H9 (cell line): ENCODE results near the gene IER2. TPM values are rescaled to one million over a fixed set of nuclear protein-coding genes. Genes with fewer than 3 reads are reported as not detected.

Source experiments
- DNase-seq: peaks from one replicate; pipeline ENCODE4 v3.0.0-alpha.2; 2017
- H2AFZ ChIP-seq: one replicate; pipeline ENCODE4 v1.6.1; 2013; ENCODE audit warnings: mild to moderate bottlenecking, low read length, control low read depth, moderate library complexity
- H2AK5ac ChIP-seq: 2 replicates; pipeline ENCODE4 v1.6.1; 2013; ENCODE audit warnings: low read length, control low read depth, mixed read lengths; ENCODE audit not compliant: insufficient read length
- H2BK120ac ChIP-seq: one replicate; pipeline ENCODE4 v1.6.1; 2013; ENCODE audit warnings: low read depth, mild to moderate bottlenecking, low read length, control low read depth, inconsistent platforms; ENCODE audit not compliant: poor library complexity, severe bottlenecking
- H2BK12ac ChIP-seq: 2 replicates; pipeline ENCODE4 v1.6.1; 2013; ENCODE audit warnings: low read length, control low read depth, mixed read lengths, low read depth; ENCODE audit not compliant: insufficient read length
- H2BK15ac ChIP-seq: 2 replicates; pipeline ENCODE4 v1.6.1; 2013; ENCODE audit warnings: low read depth, low read length, control low read depth
- H2BK20ac ChIP-seq: one replicate; pipeline ENCODE4 v1.6.1; 2013; ENCODE audit warnings: low read depth, mild to moderate bottlenecking, low read length, control low read depth, inconsistent platforms; ENCODE audit not compliant: poor library complexity, severe bottlenecking
- H2BK5ac ChIP-seq: 2 replicates; pipeline ENCODE4 v1.6.1; 2013; ENCODE audit warnings: low read length, control low read depth, mixed read lengths; ENCODE audit not compliant: insufficient read length
- H3K14ac ChIP-seq: 2 replicates; pipeline ENCODE4 v1.6.1; 2013; ENCODE audit warnings: low read length, control low read depth; ENCODE audit not compliant: insufficient read depth
- H3K18ac ChIP-seq: 2 replicates; pipeline ENCODE4 v1.6.1; 2013; ENCODE audit warnings: low read depth, mild to moderate bottlenecking, mixed read lengths, low read length, control low read depth; ENCODE audit not compliant: insufficient read length
- H3K23ac ChIP-seq: 2 replicates; pipeline ENCODE4 v1.6.1; 2013; ENCODE audit warnings: low read length, control low read depth, mixed read lengths, low read depth; ENCODE audit not compliant: insufficient read length
- H3K23me2 ChIP-seq: 2 replicates; pipeline ENCODE4 v1.6.1; 2013; ENCODE audit warnings: low read depth, mild to moderate bottlenecking, mixed read lengths, low read length, control low read depth; ENCODE audit not compliant: insufficient read length, poor library complexity, severe bottlenecking
- H3K27ac ChIP-seq: 2 replicates; pipeline ENCODE4 v1.5.1; 2013; ENCODE audit warnings: low read length, control low read depth, mixed read lengths, low read depth; ENCODE audit not compliant: insufficient read length
- H3K27me3 ChIP-seq: 2 replicates; pipeline ENCODE4 v1.6.1; 2013; ENCODE audit warnings: low read length, control low read depth, inconsistent platforms; ENCODE audit not compliant: insufficient read depth
- H3K4ac ChIP-seq: 2 replicates; pipeline ENCODE4 v1.6.1; 2013; ENCODE audit warnings: low read depth, mild to moderate bottlenecking, control low read depth, inconsistent platforms, low read length, moderate library complexity
- H3K4me1 ChIP-seq: 2 replicates; pipeline ENCODE4 v1.6.1; 2013; ENCODE audit warnings: low read length, control low read depth, inconsistent platforms; ENCODE audit not compliant: insufficient read depth
- H3K4me2 ChIP-seq: 2 replicates; pipeline ENCODE4 v1.6.1; 2013; ENCODE audit warnings: low read length, control low read depth, mixed read lengths; ENCODE audit not compliant: insufficient read length, insufficient read depth
- H3K56ac ChIP-seq: 2 replicates; pipeline ENCODE4 v1.6.1; 2013; ENCODE audit warnings: low read depth, mild to moderate bottlenecking, mixed read lengths, low read length, control low read depth; ENCODE audit not compliant: insufficient read length
- H3K79me1 ChIP-seq: 2 replicates; pipeline ENCODE4 v1.6.1; 2013; ENCODE audit warnings: low read depth, mild to moderate bottlenecking, moderate library complexity, low read length, control low read depth, inconsistent platforms; ENCODE audit not compliant: insufficient read depth, poor library complexity, severe bottlenecking
- H3K79me2 ChIP-seq: 2 replicates; pipeline ENCODE4 v1.6.1; 2013; ENCODE audit warnings: low read length, control low read depth, inconsistent platforms; ENCODE audit not compliant: insufficient read depth
- H3K9ac ChIP-seq: 2 replicates; pipeline ENCODE4 v1.6.1; 2013; ENCODE audit warnings: low read length, control low read depth, mixed read lengths; ENCODE audit not compliant: insufficient read length; ENCODE audit errors: extremely low read depth
- H3K9me3 ChIP-seq: one replicate; pipeline ENCODE4 v1.6.1; 2013; ENCODE audit warnings: low read depth, low read length, inconsistent platforms; ENCODE audit not compliant: control insufficient read depth
- H3T11ph ChIP-seq: one replicate; pipeline ENCODE4 v1.6.1; 2013; ENCODE audit warnings: mild to moderate bottlenecking, low read length, control low read depth, inconsistent platforms
- H4K20me1 ChIP-seq: one replicate; pipeline ENCODE4 v1.6.1; 2013; ENCODE audit not compliant: control insufficient read depth, insufficient read length, insufficient read depth
- H4K5ac ChIP-seq: 2 replicates; pipeline ENCODE4 v1.6.1; 2013; ENCODE audit warnings: low read depth, mild to moderate bottlenecking, mixed read lengths, low read length, control low read depth; ENCODE audit not compliant: insufficient read length
- H4K8ac ChIP-seq: replicated peaks from 2 replicates; pipeline ENCODE4 v1.6.1; 2013; ENCODE audit warnings: low read length, control low read depth, mixed read lengths, low read depth; ENCODE audit not compliant: insufficient read length
- H4K91ac ChIP-seq: 2 replicates; pipeline ENCODE4 v1.6.1; 2013; ENCODE audit warnings: low read depth, mild to moderate bottlenecking, moderate library complexity, mixed read lengths, low read length, control low read depth; ENCODE audit not compliant: insufficient read length
- H3K27ac Mint-ChIP-seq, 3 experiments: 2 replicates in 2 of 3; 3 replicates in 1 of 3; pipeline ENCODE4 v1.8.0; 2020 to 2021; ENCODE audit warnings: mixed read lengths in 3 of 3, mild to moderate bottlenecking in 1 of 3, moderate library complexity in 1 of 3
- H3K27me3 Mint-ChIP-seq: 2 replicates; pipeline ENCODE4 v1.8.0; 2021; ENCODE audit warnings: low read depth, mild to moderate bottlenecking, moderate library complexity, mixed read lengths
- H3K36me3 Mint-ChIP-seq, 3 experiments: 2 replicates in 2 of 3; 3 replicates in 1 of 3; pipeline ENCODE4 v1.8.0; 2020 to 2021; ENCODE audit warnings: low read depth in 3 of 3, mixed read lengths in 3 of 3; ENCODE audit not compliant: insufficient read depth in 1 of 3
- H3K4me1 Mint-ChIP-seq, 2 experiments: 2 replicates each; pipeline ENCODE4 v1.8.0; 2020; ENCODE audit warnings: mixed read lengths in 2 of 2
- H3K4me3 Mint-ChIP-seq, 2 experiments: 2 replicates in 1 of 2; 3 replicates in 1 of 2; pipeline ENCODE4 v1.8.0; 2020 to 2021; ENCODE audit warnings: mild to moderate bottlenecking in 2 of 2, mixed read lengths in 2 of 2, moderate library complexity in 1 of 2
- H3K9me3 Mint-ChIP-seq, 2 experiments: 2 replicates in 1 of 2; 3 replicates in 1 of 2; pipeline ENCODE4 v1.8.0; 2020; ENCODE audit warnings: mild to moderate bottlenecking in 2 of 2, mixed read lengths in 2 of 2, moderate library complexity in 1 of 2
- WGBS: extraction: QIAGEN DNeasy Blood & Tissue Kit; methylation state at CpG from one replicate; pipeline ENCODE4 v1.1.7; 2013; ENCODE audit warnings: missing lambda C conversion rate, low lambda C conversion rate, mixed read lengths; ENCODE audit not compliant: insufficient read length; ENCODE audit errors: extremely low coverage; 5-methylcytosine and 5-hydroxymethylcytosine counted together
- total RNA-seq: library from RNA; stranded (reverse); gene quantifications from 2 replicates; pipeline ENCODE4 v1.2.1, GENCODE V29; 2021
- TF ChIP-seq, protein P1 (sequence below): fragments of 200-600 bp; sonication (generic); conservative IDR thresholded peaks from 3 replicates; pipeline ENCODE4 v1.8.0; 2021; ENCODE audit warnings: antibody characterized with exemption, mild to moderate bottlenecking

The IER2 gene
- total RNA-seq, 1 experiment from 2014 or later = 160 TPM

DNA sequence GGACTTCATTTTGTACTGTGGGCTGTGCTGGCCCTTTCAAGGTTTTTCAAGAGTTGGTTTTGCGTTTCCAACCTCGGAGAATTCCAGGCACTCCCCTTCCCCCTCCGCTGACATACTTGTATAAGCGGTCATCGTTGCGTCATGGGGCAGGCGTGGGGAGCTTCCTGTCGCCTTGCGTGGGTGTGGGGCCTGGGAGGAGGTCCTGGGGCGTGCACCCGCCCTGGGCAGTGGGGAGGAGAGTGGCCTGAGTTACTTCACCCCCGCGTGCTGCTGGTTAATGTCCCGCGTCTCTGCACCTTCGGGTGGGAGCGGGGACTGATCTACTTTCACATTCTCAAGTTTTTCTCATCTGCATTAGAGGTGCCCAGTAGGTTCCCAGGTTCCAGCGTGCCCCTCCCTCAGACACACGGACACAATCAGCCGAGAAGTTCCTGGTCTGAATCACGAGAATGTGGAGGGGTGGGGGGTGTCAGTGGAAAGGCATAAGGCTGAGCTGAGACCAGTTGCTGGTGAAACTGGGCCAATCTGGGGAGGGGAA, 4.1 kb downstream of the IER2 start:
- no CpG with 5 or more reads among the region's 21 CpGs for WGBS

More for the DNA sequence above, 4.1 kb downstream of the IER2 start:
- H3K56ac ChIP-seq = peak overlapping the region; percentile 24
- H3K18ac ChIP-seq = peak overlapping the region; percentile 97
- peaks cover 8 to 9% of the 10 kb centered on the region in 2 experiments; a peak in 3 of 5 replicates for H3K9me3 Mint-ChIP-seq
- H4K5ac ChIP-seq = no peak overlapping the region
- no peak overlapping the region for H2AFZ ChIP-seq
- peak overlapping the region; percentile 15 for H2BK5ac ChIP-seq
- peak overlapping the region; percentile 52 for H2BK120ac ChIP-seq
- H3K14ac ChIP-seq = peak overlapping the region; percentile 97
- peaks cover 22% of the 10 kb centered on the region for H3K23me2 ChIP-seq
- peaks cover 14 to 21% (median 18%) of the 10 kb centered on the region in 3 experiments for H3K36me3 Mint-ChIP-seq
- H2BK12ac ChIP-seq = no peak overlapping the region
- H3T11ph ChIP-seq = no peak overlapping the region
- peak overlapping the region; percentile 97 for H3K9ac ChIP-seq
- H2AK5ac ChIP-seq = peak overlapping the region; percentile 17
- H3K27ac Mint-ChIP-seq = peak overlapping the region; percentile 98 to 99 (median 99)
- TF ChIP-seq, protein P1, sequence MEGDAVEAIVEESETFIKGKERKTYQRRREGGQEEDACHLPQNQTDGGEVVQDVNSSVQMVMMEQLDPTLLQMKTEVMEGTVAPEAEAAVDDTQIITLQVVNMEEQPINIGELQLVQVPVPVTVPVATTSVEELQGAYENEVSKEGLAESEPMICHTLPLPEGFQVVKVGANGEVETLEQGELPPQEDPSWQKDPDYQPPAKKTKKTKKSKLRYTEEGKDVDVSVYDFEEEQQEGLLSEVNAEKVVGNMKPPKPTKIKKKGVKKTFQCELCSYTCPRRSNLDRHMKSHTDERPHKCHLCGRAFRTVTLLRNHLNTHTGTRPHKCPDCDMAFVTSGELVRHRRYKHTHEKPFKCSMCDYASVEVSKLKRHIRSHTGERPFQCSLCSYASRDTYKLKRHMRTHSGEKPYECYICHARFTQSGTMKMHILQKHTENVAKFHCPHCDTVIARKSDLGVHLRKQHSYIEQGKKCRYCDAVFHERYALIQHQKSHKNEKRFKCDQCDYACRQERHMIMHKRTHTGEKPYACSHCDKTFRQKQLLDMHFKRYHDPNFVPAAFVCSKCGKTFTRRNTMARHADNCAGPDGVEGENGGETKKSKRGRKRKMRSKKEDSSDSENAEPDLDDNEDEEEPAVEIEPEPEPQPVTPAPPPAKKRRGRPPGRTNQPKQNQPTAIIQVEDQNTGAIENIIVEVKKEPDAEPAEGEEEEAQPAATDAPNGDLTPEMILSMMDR = no peak
- no peak overlapping the region for H4K8ac ChIP-seq
- peak overlapping the region; percentile 84 for H3K27ac ChIP-seq
- peak overlapping the region; percentile 78 for H3K4me2 ChIP-seq
- no peak overlapping the region for H3K23ac ChIP-seq
- H3K4me1 Mint-ChIP-seq = peaks cover 18 to 24% of the 10 kb centered on the region in 2 experiments
- H3K27me3 Mint-ChIP-seq = peaks cover 12% of the 10 kb centered on the region
- no peak overlapping the region for H2BK20ac ChIP-seq
- peaks cover 17% of the 10 kb centered on the region; the same call in 1 of the 2 replicates for H3K79me2 ChIP-seq
- no peaks in the 10 kb centered on the region; the same call in 1 of the 2 replicates for H3K4me1 ChIP-seq
- H4K20me1 ChIP-seq = no peaks in the 10 kb centered on the region
- H3K27me3 ChIP-seq = no peaks in the 10 kb centered on the region
- no peak overlapping the region for H4K91ac ChIP-seq
- no peak overlapping the region for H2BK15ac ChIP-seq
- H3K4ac ChIP-seq = no peak overlapping the region; the same call in 1 of the 2 replicates
- peak; percentile 41 for DNase-seq
- H3K79me1 ChIP-seq = no peaks in the 10 kb centered on the region
- peak overlapping the region; percentile 96 to 97 for H3K4me3 Mint-ChIP-seq
- H3K9me3 ChIP-seq = no peaks in the 10 kb centered on the region
